ENCODE measurements around the gene KATNBL1.

The KATNBL1 gene

GRCh38 chr15:34209421-34210282, at the start of gene KATNBL1:
Gene KATNBL1, minus strand, starts transcription at chr15:34210096. Its CDS starts 46,420 bp downstream, at chr15:34163676.
- DNase-seq (ENCODE audit: extremely low spot score, insufficient read length, low read depth) (peak; percentile 94), FAIRE-seq (peak; percentile 93)

GRCh38 chr15:34259566-34259965, 49.7 kb upstream of the KATNBL1 start:
- FAIRE-seq (no peak), DNase-seq (ENCODE audit: extremely low spot score, insufficient read length, low read depth) (no peak)

GRCh38 chr15:34258151-34258550, 48.3 kb upstream of the KATNBL1 start:
- no peak for DNase-seq (ENCODE audit: extremely low spot score, insufficient read length, low read depth)
- no peak for FAIRE-seq

GRCh38 chr15:34252545-34252944, 42.6 kb upstream of the KATNBL1 start:
- FAIRE-seq (no peak), DNase-seq (ENCODE audit: extremely low spot score, insufficient read length, low read depth) (no peak)

GRCh38 chr15:34248190-34248589, 38.3 kb upstream of the KATNBL1 start:
- FAIRE-seq (no peak), DNase-seq (ENCODE audit: extremely low spot score, insufficient read length, low read depth) (no peak)

GRCh38 chr15:34246276-34246976, 36.5 kb upstream of the KATNBL1 start:
- FAIRE-seq: no peak
- DNase-seq (ENCODE audit: extremely low spot score, insufficient read length, low read depth): no peak

GRCh38 chr15:34243226-34243625, 33.3 kb upstream of the KATNBL1 start:
- FAIRE-seq (no peak), DNase-seq (ENCODE audit: extremely low spot score, insufficient read length, low read depth) (no peak)

- no peak for DNase-seq (ENCODE audit: extremely low spot score, insufficient read length, low read depth)
- FAIRE-seq: no peak
These were observed 32.4 kb upstream of the KATNBL1 start for GRCh38 chr15:34242331-34242710.

GRCh38 chr15:34241376-34242330, 31.8 kb upstream of the KATNBL1 start:
- peak; percentile 68 for FAIRE-seq
- no peak for DNase-seq (ENCODE audit: extremely low spot score, insufficient read length, low read depth)

- FAIRE-seq: no peak
These were observed 30.6 kb upstream of the KATNBL1 start for GRCh38 chr15:34240537-34240936.

GRCh38 chr15:34239151-34239808, 29.4 kb upstream of the KATNBL1 start:
- FAIRE-seq (no peak), DNase-seq (ENCODE audit: extremely low spot score, insufficient read length, low read depth) (no peak)

More at GRCh38 chr15:34240537-34240936, 30.6 kb upstream of the KATNBL1 start:
- no peak for DNase-seq (ENCODE audit: extremely low spot score, insufficient read length, low read depth)

GRCh38 chr15:34233614-34234013, 23.7 kb upstream of the KATNBL1 start:
- DNase-seq (ENCODE audit: extremely low spot score, insufficient read length, low read depth) (no peak), FAIRE-seq (no peak)

- DNase-seq (ENCODE audit: extremely low spot score, insufficient read length, low read depth) (no peak), FAIRE-seq (peak; percentile 48)
These were observed 14.2 kb upstream of the KATNBL1 start for GRCh38 chr15:34223904-34224596.

- FAIRE-seq (no peak), DNase-seq (ENCODE audit: extremely low spot score, insufficient read length, low read depth) (no peak)
These were observed 7.8 kb upstream of the KATNBL1 start for GRCh38 chr15:34217587-34218225.

- DNase-seq (ENCODE audit: extremely low spot score, insufficient read length, low read depth) (no peak), FAIRE-seq (no peak)
These were observed 6.8 kb upstream of the KATNBL1 start for GRCh38 chr15:34216527-34217270.

GRCh38 chr15:34214135-34214534, 4.2 kb upstream of the KATNBL1 start:
- FAIRE-seq (no peak), DNase-seq (ENCODE audit: extremely low spot score, insufficient read length, low read depth) (no peak)

- no peak for FAIRE-seq
- no peak for DNase-seq (ENCODE audit: extremely low spot score, insufficient read length, low read depth)
These were observed 3.8 kb upstream of the KATNBL1 start for GRCh38 chr15:34213690-34214089.

- DNase-seq (ENCODE audit: extremely low spot score, insufficient read length, low read depth): no peak
- no peak for FAIRE-seq
These were observed 3.9 kb downstream of the KATNBL1 start for GRCh38 chr15:34206011-34206410.
